ENCODE results near the gene RIN3. TPM values are rescaled to one million over a fixed set of nuclear protein-coding genes. Genes with fewer than 3 reads are reported as not detected.

RIN3 gene
- total RNA-seq, 6 experiments from 2014 or later, result 19.7 to 26.0 (median 24.6) TPM

GRCh38 chr14:92633274-92633616 is 119.7 kb downstream of the RIN3 start:
- no peak for TF ChIP-seq CTCF (IDR thresholded peaks at IDR 0.05)
- Mint-ChIP-seq H3K27me3 (ENCODE audit: insufficient read depth) (no peaks in the 10 kb centered on the region), H3K9me3 (no peaks in the 10 kb centered on the region; the same call in 1 of the 2 replicates), H3K4me3 (no peak overlapping the region), H3K36me3 (ENCODE audit: low read depth) (peaks cover 17% of the 10 kb centered on the region), H3K4me1 (ENCODE audit: low read depth) (peaks cover 14% of the 10 kb centered on the region), H3K27ac (peak overlapping the region; percentile 2; the same call in 1 of the 2 replicates)
- DNase-seq, result no peak

GRCh38 chr14:92633724-92634123 is 120.1 kb downstream of the RIN3 start:
- peak; percentile 20 for DNase-seq
- no peak for TF ChIP-seq CTCF (IDR thresholded peaks at IDR 0.05)
- Mint-ChIP-seq H3K9me3 (no peaks in the 10 kb centered on the region; the same call in 1 of the 2 replicates), H3K4me3 (no peak overlapping the region), H3K27me3 (ENCODE audit: insufficient read depth) (no peaks in the 10 kb centered on the region), H3K4me1 (ENCODE audit: low read depth) (peaks cover 14% of the 10 kb centered on the region), H3K36me3 (ENCODE audit: low read depth) (peaks cover 14% of the 10 kb centered on the region), H3K27ac (peak overlapping the region; percentile 2; the same call in 1 of the 2 replicates)

- Mint-ChIP-seq H3K36me3 (ENCODE audit: low read depth) (peaks cover under 1% of the 10 kb centered on the region; the same call in 1 of the 2 replicates), H3K4me1 (ENCODE audit: low read depth) (peaks cover 14% of the 10 kb centered on the region), H3K27ac (no peak overlapping the region), H3K9me3 (no peaks in the 10 kb centered on the region), H3K27me3 (ENCODE audit: insufficient read depth) (no peaks in the 10 kb centered on the region), H3K4me3 (no peak overlapping the region)
- no peak for DNase-seq
- TF ChIP-seq CTCF (IDR thresholded peaks at IDR 0.05), result no peak
Observed at GRCh38 chr14:92635031-92635430, 121.5 kb downstream of the RIN3 start.

GRCh38 chr14:92635896-92636295 is 122.3 kb downstream of the RIN3 start:
- TF ChIP-seq CTCF (IDR thresholded peaks at IDR 0.05), result no peak
- Mint-ChIP-seq H3K4me3 (no peak overlapping the region), H3K36me3 (ENCODE audit: low read depth) (no peaks in the 10 kb centered on the region), H3K27ac (no peak overlapping the region), H3K4me1 (ENCODE audit: low read depth) (peaks cover 14% of the 10 kb centered on the region), H3K27me3 (ENCODE audit: insufficient read depth) (no peaks in the 10 kb centered on the region; the same call in 1 of the 2 replicates), H3K9me3 (no peaks in the 10 kb centered on the region)
- no peak for DNase-seq

DNA sequence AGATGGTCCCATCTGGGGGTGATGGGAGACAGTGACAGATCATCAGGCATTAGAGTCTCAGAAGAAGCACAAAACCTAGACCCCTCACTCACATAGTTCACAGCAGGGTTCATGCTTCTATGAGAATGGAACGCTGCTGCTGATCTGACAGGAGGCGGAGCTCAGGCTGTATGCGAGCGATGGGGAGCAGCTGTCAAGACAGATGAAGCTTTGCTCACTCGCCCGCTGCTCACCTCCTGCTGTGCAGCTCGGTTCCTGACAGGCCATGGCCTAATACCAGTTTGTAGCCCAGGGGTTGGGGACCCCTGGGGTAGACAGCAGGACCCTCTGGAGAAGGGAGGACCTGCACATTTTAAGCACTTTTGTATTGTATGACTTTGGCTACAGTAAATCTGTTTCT is 123.6 kb downstream of the RIN3 start:
- Mint-ChIP-seq H3K36me3 (ENCODE audit: low read depth) (peaks cover under 1% of the 10 kb centered on the region; the same call in 1 of the 2 replicates), H3K9me3 (no peaks in the 10 kb centered on the region), H3K27ac (no peak overlapping the region), H3K4me3 (no peak overlapping the region), H3K27me3 (ENCODE audit: insufficient read depth) (no peaks in the 10 kb centered on the region; the same call in 1 of the 2 replicates), H3K4me1 (ENCODE audit: low read depth) (peaks cover 14% of the 10 kb centered on the region)
- no peak for DNase-seq
- TF ChIP-seq CTCF (IDR thresholded peaks at IDR 0.05), result no peak

- no peak for TF ChIP-seq CTCF (IDR thresholded peaks at IDR 0.05)
- peak overlapping the region; percentile 10; the same call in 1 of the 2 replicates for H3K27ac Mint-ChIP-seq
- H3K9me3 Mint-ChIP-seq, result no peaks in the 10 kb centered on the region
- peaks cover 6% of the 10 kb centered on the region; the same call in 1 of the 2 replicates for H3K36me3 Mint-ChIP-seq (ENCODE audit: low read depth)
- H3K4me1 Mint-ChIP-seq (ENCODE audit: low read depth), result peaks cover 10% of the 10 kb centered on the region
- no peak for DNase-seq
- H3K27me3 Mint-ChIP-seq (ENCODE audit: insufficient read depth), result no peaks in the 10 kb centered on the region; the same call in 1 of the 2 replicates
- H3K4me3 Mint-ChIP-seq, result no peak overlapping the region
Observed at GRCh38 chr14:92637864-92638263, 124.3 kb downstream of the RIN3 start.

All from HFFc6 (cell line).